Suppressor macrophage (primary cell): Measurements from ENCODE around the gene NFIL3.
A peak's percentile ranks its signal among the peaks of the same experiment; 100 is the strongest.
"Not testable (repeated sequence)": the region's sequence is repeated elsewhere in the genome, so short reads cannot be mapped to it uniquely, and the experiment has no call there.

Experiments used
- DNase-seq, 4 experiments: peaks; one replicate each; pipeline ENCODE4 v3.0.0-alpha.2; 2020 to 2022
- total RNA-seq, 17 experiments: gene quantifications; one replicate each; lab custom pipeline; 2026; ENCODE audit warnings: mixed read lengths in 6 of 17, inconsistent platforms in 3 of 17; lab: John Stamatoyannopoulos, UW

The NFIL3 gene, protein sequence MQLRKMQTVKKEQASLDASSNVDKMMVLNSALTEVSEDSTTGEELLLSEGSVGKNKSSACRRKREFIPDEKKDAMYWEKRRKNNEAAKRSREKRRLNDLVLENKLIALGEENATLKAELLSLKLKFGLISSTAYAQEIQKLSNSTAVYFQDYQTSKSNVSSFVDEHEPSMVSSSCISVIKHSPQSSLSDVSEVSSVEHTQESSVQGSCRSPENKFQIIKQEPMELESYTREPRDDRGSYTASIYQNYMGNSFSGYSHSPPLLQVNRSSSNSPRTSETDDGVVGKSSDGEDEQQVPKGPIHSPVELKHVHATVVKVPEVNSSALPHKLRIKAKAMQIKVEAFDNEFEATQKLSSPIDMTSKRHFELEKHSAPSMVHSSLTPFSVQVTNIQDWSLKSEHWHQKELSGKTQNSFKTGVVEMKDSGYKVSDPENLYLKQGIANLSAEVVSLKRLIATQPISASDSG
- total RNA-seq: 9.3 to 167 (median 17.0) reads per million in 17 experiments

DNA sequence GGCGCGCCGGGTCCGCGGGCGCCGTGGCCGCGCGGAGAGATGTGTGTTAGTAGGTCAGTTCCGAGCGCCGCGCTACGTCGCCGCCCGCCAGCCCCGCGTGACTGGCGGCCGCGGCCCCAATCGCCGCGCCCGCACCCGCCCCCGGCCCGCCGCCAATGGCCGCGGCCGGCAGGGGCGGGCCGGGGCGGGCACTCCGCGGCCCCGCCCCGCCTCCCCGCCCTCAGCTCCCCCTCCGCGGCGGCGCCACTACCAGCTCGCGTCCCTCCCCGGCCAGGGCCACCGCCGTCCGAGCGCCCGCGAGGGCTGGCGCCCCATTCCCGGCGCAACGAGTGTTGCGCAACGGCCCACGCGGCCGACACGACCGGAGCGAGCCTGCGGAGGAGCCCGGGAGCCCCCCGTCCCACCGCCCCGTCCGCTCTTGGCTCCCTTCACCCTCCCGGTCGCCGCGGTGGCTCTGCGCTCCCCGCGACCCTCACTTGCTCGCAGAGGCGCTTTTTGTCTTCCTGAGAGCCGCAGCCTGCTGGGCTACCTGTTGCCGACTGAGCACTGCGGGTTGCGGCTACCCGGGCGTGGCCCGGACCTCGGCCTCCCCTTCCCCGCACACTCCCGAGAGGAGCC, at the start of gene NFIL3:
TSS of gene NFIL3 (minus strand) at position 48 of the 618 bp plus-strand sequence. CDS start 13,098 bp downstream, outside the sequence.
- peak; percentile 92 to 97 (median 95) for DNase-seq

- not testable (repeated sequence) for DNase-seq
These were observed 47.9 kb upstream of the NFIL3 start for GRCh38 chr9:91471524-91471923.

DNA sequence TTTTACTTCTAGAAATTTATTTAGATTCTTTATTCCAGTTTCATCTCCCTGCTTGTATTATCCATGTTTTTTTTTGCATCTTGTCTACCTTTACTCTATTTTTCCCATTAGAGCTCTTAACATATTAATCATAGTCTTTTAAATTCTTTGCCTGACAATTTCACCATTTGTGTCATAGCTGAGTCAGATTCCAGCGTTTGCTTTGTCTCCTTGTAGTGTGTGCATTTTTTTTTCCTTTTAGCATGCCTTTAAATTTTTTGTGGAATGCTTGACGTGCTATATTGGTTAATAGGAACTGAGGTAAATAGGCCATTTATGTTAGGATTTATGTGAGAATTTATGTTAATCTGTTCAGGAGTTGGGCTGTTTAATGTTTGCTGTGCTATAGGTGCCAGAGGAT, 41.8 kb upstream of the NFIL3 start:
- DNase-seq: no peak

GRCh38 chr9:91458906-91459305, 35.3 kb upstream of the NFIL3 start:
- DNase-seq: no peak

DNA sequence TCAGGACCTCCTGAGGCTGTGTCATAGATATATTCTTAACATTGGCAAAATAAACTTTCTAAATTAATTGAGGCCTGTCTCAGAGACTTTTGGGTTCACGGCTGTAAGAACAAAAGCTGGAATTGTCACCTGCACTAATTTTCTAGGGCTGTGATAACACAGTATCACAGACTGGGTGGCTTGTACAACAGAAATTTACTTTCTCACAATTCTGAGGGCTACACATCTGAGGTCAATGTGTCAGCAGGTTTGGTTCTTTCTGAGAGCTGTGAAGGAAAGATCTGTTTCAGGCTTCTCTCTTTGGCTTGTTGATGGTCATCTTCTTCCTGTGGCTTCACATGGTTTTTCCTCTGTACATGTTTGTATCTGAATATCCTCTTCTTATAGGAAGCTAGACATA, 29.2 kb upstream of the NFIL3 start:
- no peak for DNase-seq

GRCh38 chr9:91451431-91452270, 28.0 kb upstream of the NFIL3 start:
- DNase-seq: no peak

- no peak for DNase-seq
These were observed 21.5 kb upstream of the NFIL3 start for GRCh38 chr9:91445135-91445534.

GRCh38 chr9:91443994-91444392, 20.4 kb upstream of the NFIL3 start:
- no peak for DNase-seq

- DNase-seq: no peak
These were observed 19.8 kb upstream of the NFIL3 start for GRCh38 chr9:91443321-91443993.

DNA sequence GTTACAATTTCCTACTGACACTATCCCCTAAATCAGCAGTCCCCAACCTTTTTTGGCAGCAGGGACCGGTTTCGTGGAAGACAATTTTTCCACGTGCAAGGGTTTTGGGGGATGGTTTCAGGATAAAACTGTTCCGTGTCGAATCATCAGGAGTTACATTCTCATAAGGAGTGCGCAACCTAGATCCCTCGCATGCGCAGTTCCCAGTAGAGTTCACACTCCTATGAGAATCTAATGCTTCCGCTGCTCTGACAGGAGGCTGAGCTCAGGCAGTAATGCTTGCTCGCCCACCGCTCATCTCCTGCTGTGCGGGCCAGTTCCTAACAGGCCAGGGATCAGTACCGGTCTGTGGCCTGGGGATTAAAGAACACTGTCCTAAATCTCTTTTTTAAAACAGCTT, 13.2 kb upstream of the NFIL3 start:
- no peak for DNase-seq

DNA sequence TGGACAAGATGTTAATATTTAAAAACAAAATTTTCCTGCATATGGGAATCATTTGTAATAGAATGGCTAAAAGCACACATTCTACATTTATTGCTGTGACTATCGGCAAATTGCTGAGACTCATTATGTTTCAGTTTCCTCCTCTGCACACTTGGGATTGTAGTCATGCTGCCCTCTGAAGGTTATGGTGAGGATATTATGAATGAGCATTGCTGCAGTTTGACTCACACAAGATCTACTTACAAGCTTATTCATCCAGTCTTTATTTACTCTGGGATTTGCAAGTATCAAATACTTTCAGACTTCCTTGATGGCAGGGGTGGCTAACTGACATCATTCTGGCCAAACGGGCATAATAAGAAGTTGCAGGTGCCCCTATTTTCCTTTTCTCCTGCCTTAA, 9.5 kb upstream of the NFIL3 start:
- peak; percentile 58 to 78 (median 69) for DNase-seq

GRCh38 chr9:91431485-91431884, 7.9 kb upstream of the NFIL3 start:
- DNase-seq: no peak

GRCh38 chr9:91429501-91429900, 5.9 kb upstream of the NFIL3 start:
- DNase-seq: no peak

DNA sequence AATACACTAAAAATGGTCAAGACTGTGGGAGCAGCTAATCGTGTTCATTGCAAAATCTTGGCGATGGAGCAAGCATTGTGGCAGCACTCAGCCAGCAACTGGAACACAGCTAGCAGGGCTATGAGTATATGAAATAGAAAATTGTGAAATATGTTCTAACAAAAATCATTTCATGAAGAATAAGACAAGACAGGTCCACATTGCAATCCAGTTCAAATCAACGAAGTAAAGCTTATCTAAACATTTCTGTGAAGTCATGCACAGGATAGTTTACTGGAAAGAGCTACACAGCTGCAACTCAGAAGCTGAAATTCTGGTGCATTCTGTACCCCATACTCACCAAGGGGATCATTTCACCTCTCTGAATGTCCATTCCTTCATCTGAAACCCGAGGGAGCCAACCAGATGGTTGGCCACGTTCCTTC, 5.3 kb upstream of the NFIL3 start:
- DNase-seq: peak; percentile 61 to 87 (median 81)

DNA sequence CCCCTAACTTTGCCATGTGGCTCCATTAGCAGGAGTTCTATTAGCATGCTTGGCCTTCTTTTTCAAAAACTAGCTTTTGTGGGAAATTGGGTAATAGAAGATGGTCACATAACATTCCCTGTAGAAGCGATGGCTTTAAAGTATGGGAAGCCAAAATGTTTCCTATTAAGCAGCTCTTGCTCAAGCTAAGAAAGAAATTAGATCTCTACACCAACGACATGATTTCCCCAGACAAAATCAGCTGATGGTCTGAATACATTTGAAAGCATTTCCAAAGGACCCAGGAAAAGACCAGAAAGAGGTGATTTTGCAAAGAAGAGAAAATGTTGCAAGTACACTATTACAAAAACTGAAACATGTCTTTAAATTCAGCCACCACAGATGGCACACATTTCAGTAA, 4.8 kb upstream of the NFIL3 start:
- DNase-seq: peak; percentile 31 to 68 (median 50)

GRCh38 chr9:91427873-91428272, 4.2 kb upstream of the NFIL3 start:
- DNase-seq: peak; percentile 55 to 74 (median 66)

GRCh38 chr9:91426123-91426745, 2.6 kb upstream of the NFIL3 start:
- peak in 3 of 4 experiments; percentile 45 to 76 (median 63) for DNase-seq

GRCh38 chr9:91425271-91425670, 1.6 kb upstream of the NFIL3 start:
- DNase-seq: no peak

DNA sequence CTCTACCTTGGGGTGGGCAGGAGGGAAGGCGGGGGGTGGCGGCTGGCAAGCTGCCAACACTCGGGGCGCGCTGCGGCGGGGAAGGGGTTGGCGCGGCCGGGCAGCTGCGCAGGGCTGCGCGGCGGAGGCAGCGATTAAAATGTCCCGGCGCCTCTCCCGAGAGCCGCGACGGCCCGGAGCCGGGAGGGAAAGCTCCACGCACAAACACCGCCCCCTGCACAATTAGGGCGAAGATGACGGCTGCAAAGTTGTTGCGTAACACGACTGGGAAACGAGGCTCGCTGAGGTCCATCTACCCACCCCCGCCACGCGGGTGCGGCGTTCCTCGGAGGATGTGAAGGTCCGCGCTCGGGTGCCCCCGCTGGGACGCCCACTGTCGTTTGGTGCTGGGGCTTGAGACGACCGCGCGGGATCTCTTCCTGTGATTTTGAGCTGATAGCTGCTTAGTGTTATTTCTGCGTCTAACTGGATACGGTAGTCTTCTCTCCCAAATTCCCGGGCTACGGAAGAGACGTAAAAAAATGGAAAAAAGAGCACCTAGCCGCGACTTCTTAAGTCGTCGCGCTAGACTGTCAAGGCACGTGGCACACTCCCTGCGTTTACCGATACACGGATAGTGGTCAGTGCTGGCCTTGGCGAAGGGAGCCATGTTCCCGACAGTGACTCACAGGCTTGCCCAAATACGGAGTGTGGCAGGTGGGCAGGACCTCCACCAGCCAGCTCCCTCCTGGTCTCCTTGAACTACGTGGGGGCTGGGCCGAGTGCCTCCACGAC, 958 bp upstream of the NFIL3 start:
- peak; percentile 89 to 93 (median 92) for DNase-seq

DNA sequence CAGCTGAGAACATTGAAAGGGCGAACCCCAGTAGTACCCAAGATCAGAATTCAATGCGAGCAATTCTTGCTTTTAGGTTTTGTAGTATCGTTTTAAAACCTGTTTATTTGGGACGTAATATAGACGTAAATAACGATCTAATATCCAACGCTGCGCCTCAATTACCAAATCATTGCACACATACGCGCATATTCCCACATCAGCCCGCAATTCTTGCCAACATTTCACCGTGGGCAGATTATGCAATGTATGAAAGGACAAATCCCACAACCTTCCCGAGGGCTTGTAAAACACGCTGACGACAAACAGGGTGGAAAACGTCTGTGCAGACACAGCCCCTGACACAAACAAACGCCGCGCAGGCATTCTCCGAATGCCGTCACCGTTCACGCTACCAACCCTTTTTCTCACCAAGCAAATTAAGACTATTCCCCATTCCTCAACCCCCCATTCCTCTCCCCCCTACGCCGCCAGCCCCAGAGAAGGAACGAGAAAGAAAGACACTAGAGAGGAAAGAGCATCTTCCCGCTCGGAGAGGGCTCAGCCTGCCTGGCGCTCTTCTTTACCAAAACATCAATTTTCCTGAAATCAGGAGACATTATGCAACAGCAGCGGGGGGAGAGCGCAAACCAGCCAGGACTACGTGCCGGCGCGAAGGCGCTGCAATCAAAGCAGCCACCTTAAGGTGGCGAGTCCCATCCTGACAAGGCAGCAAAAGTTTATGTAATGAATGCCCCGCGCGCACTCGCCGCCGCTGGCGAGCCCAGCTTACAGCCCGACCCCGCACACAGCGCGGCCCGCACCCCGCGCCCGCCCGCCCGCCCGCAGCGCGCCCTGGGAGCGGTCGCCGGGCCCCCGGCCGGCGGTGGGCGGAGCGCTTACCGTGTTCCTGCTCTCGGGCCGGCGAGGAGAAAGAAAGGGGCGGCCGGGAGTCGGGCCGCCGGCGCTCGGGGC, 597 bp downstream of the NFIL3 start:
- peak; percentile 79 to 94 (median 84) for DNase-seq
